Thyroid gland (tissue), 4 donors: Measurements from ENCODE around the gene AAMP.

Experiments
- CTCF ChIP-seq, 6 experiments: fragments of 200-600 bp in 3 of 6; fragments of 450-650 bp in 3 of 6; sonication (generic) in 3 of 6; IDR thresholded peaks; one replicate each; pipeline ENCODE4 v1.5.1; 2016 to 2019; ENCODE audit warnings: antibody characterized with exemption in 6 of 6, mild to moderate bottlenecking in 2 of 6, inconsistent platforms in 1 of 6, moderate library complexity in 1 of 6
- POLR2A ChIP-seq, 2 donors: fragments of 450-650 bp; IDR thresholded peaks; one replicate each; pipeline ENCODE4 v1.6.1; 2017; ENCODE audit warnings: antibody characterized with exemption in 2 of 2, mild to moderate bottlenecking in 2 of 2, moderate library complexity in 1 of 2

GRCh38 chr2:218217360-218218267 is 52.3 kb downstream of the AAMP start:
- no peak for TF ChIP-seq CTCF (IDR thresholded peaks at IDR 0.05)
- TF ChIP-seq POLR2A (IDR thresholded peaks at IDR 0.05) = no peak
